ENCODE measurements around the gene ABHD6.
"Not testable (repeated sequence)": the region's sequence is repeated elsewhere in the genome, so short reads cannot be mapped to it uniquely, and the experiment has no call there.

Gene ABHD6

GRCh38 chr3:58287354-58287753, 49.8 kb downstream of the ABHD6 start:
- H3K27ac ChIP-seq: no peak overlapping the region
- no peak for DNase-seq (ENCODE audit: low spot score)
- ChIA-PET POLR2A (ENCODE audit: low non-redundant PET) (no interaction called here), CTCF (no interaction called here)
- no peak for TF ChIP-seq CTCF (conservative IDR thresholded peaks at IDR 0.05; ENCODE audit: low read depth)

- ChIA-PET CTCF (no interaction called here), POLR2A (ENCODE audit: low non-redundant PET) (no interaction called here)
- no peak for DNase-seq (ENCODE audit: low spot score)
- TF ChIP-seq CTCF (conservative IDR thresholded peaks at IDR 0.05; ENCODE audit: low read depth): no peak
- no peak overlapping the region for H3K27ac ChIP-seq
These were observed 50.6 kb downstream of the ABHD6 start for GRCh38 chr3:58288011-58288728.

GRCh38 chr3:58288964-58289613, 51.5 kb downstream of the ABHD6 start:
- CTCF ChIA-PET; POLR2A ChIA-PET (ENCODE audit: low non-redundant PET); DNase-seq (ENCODE audit: low spot score); H3K27ac ChIP-seq: not testable (repeated sequence)

GRCh38 chr3:58290446-58290845, 52.9 kb downstream of the ABHD6 start:
- CTCF ChIA-PET; H3K27ac ChIP-seq; POLR2A ChIA-PET (ENCODE audit: low non-redundant PET); DNase-seq (ENCODE audit: low spot score): not testable (repeated sequence)

- no peak overlapping the region for H3K27ac ChIP-seq
- POLR2A ChIA-PET (ENCODE audit: low non-redundant PET): no interaction called here
- CTCF ChIA-PET: interaction anchor here (0.6 kb wide), 1 partner anchor 74 kb away, joined by 3 read pairs; no protein-coding TSS in a partner anchor
- DNase-seq (ENCODE audit: low spot score): no peak
- TF ChIP-seq CTCF (conservative IDR thresholded peaks at IDR 0.05; ENCODE audit: low read depth): no peak
These were observed 54.2 kb downstream of the ABHD6 start for GRCh38 chr3:58291671-58292338.

- H3K27ac ChIP-seq: no peak overlapping the region
- no peak for DNase-seq (ENCODE audit: low spot score)
- ChIA-PET CTCF (interaction anchor here (0.6 kb wide), 1 partner anchor 60 kb away, joined by 3 read pairs; no protein-coding TSS in a partner anchor), POLR2A (ENCODE audit: low non-redundant PET) (no interaction called here)
- TF ChIP-seq CTCF (conservative IDR thresholded peaks at IDR 0.05; ENCODE audit: low read depth): no peak
These were observed 55.3 kb downstream of the ABHD6 start for GRCh38 chr3:58292866-58293265.

- ChIA-PET CTCF (no interaction called here), POLR2A (ENCODE audit: low non-redundant PET) (no interaction called here)
- DNase-seq (ENCODE audit: low spot score): no peak
- no peak for TF ChIP-seq CTCF (conservative IDR thresholded peaks at IDR 0.05; ENCODE audit: low read depth)
- no peak overlapping the region for H3K27ac ChIP-seq
These were observed 55.9 kb downstream of the ABHD6 start for GRCh38 chr3:58293516-58293915.
